D721Med (cell line): ENCODE measurements around the gene KCND3.

Source experiments
- DNase-seq: peaks from one replicate; pipeline ENCODE4 v3.0.0; 2011; ENCODE audit warnings: low spot score; ENCODE audit not compliant: insufficient read length
- FAIRE-seq: peaks from 2 replicates; lab custom pipeline; 2011; peaks lifted over from hg19 to GRCh38; lab: Jason Lieb, UNC
- TF ChIP-seq, protein P1 (sequence below): IDR thresholded peaks from 2 replicates; pipeline ENCODE4 v1.5.1; 2012; ENCODE audit warnings: mild to moderate bottlenecking, control low read depth; ENCODE audit not compliant: insufficient read depth; ENCODE audit errors: missing control alignments

Gene KCND3

GRCh38 chr1:111735321-111735720 is 254.1 kb downstream of the KCND3 start:
- TF ChIP-seq, protein P1, sequence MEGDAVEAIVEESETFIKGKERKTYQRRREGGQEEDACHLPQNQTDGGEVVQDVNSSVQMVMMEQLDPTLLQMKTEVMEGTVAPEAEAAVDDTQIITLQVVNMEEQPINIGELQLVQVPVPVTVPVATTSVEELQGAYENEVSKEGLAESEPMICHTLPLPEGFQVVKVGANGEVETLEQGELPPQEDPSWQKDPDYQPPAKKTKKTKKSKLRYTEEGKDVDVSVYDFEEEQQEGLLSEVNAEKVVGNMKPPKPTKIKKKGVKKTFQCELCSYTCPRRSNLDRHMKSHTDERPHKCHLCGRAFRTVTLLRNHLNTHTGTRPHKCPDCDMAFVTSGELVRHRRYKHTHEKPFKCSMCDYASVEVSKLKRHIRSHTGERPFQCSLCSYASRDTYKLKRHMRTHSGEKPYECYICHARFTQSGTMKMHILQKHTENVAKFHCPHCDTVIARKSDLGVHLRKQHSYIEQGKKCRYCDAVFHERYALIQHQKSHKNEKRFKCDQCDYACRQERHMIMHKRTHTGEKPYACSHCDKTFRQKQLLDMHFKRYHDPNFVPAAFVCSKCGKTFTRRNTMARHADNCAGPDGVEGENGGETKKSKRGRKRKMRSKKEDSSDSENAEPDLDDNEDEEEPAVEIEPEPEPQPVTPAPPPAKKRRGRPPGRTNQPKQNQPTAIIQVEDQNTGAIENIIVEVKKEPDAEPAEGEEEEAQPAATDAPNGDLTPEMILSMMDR: no peak
- no peak for DNase-seq
- no peak for FAIRE-seq

GRCh38 chr1:111734856-111735255 is 254.6 kb downstream of the KCND3 start:
- DNase-seq (no peak), FAIRE-seq (no peak)
- TF ChIP-seq, protein P1: no peak

- DNase-seq (no peak), FAIRE-seq (no peak)
- TF ChIP-seq, protein P1: no peak
Measured at GRCh38 chr1:111734426-111734825, 255.0 kb downstream of the KCND3 start.

- TF ChIP-seq, protein P1: no peak
- DNase-seq (no peak), FAIRE-seq (no peak)
Measured at GRCh38 chr1:111733992-111734341, 255.5 kb downstream of the KCND3 start.

DNA sequence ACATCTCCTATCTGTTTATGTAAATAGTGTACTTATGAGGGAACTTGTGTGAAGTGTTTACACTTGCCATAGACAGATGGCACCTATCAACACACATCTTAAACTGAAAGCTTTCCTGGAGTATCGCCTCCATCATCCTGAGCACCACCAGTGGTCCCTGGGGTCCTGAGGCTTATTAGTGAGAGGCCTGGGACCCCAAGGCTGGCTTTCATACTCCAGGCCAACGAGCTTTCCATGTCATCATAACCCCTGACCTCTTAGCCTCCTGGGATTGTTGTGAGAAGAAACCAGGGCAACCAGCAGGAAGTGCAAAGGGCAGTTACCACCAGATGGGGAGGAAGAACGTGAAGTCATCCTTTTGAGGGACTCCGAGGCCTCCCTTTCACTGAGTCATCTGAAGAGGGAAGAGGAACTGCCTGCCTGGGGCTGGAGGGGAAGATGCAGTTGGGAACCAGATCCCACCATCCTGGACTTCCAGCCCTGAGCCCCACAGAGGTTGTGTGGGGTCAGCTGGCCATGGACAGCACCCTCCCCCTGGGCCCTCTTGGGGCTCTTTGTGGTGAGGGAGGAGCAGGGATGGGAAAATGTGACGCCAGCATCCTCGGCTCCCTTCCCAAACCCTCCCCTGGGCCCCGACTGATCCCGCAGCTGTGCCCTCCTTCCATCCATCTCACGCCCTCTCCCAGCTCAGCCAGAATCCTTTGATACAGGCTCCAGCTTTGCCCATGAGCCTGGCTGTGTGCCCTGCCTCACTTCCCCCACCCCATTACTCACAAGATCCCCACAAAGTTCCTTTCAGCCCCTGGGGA is 256.1 kb downstream of the KCND3 start:
- FAIRE-seq (no peak), DNase-seq (no peak)
- TF ChIP-seq, protein P1: no peak

DNA sequence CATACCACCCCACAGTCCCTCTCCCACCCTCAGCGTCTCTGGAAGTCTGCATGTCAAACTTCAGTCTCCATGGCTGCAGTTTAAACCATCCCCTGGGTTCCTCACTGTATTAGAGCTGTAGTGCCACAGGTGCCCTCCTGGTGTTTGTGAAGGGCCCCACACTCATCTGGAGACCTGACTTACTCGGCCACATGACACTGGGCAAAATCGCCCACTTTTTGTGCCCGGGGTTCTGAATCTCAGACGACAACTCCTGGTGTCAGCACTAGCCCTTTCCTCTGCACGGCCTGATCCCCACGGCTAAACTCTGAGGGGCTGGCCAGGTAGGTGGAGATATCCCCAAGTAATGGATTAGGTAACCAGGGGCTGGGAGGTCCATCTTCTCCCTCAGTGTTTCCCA is 256.8 kb downstream of the KCND3 start:
- DNase-seq (no peak), FAIRE-seq (no peak)
- TF ChIP-seq, protein P1: no peak

GRCh38 chr1:111731956-111732355 is 257.5 kb downstream of the KCND3 start:
- DNase-seq (no peak), FAIRE-seq (no peak)
- TF ChIP-seq, protein P1: no peak
